Measurements from ENCODE around the gene GPR39. TPM values are rescaled to one million over a fixed set of nuclear protein-coding genes. Genes with fewer than 3 reads are reported as not detected.

The GPR39 gene
- total and polyA plus RNA-seq, 8 donors, result 0.87 to 16.0 (median 5.5) TPM; not detected in 1

DNA sequence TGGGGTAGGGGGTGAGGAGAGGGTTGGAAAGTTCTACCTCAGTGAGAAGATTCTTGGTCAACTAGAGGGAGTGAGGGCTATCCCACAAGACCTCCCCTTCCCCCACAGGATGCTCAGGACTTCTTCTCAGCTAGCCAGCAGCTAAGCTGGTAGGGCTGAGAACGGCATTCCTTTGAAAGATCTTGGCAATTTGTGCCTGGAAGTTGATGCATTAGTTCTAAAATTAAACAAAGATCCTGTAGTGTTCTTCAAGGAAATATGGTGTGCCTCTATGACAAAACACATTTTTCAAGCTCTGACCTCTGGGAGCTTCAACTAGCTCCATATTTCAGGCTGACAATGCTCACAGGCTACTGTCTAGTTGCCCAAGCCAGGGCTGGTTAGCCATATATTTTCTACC is 251.1 kb downstream of the GPR39 start:
- Histone ChIP-seq H3K4me3 (no peak overlapping the region), H3K27ac (no peak overlapping the region), H3K4me1 (peaks cover 26 to 39% (median 36%) of the 10 kb centered on the region in 4 donors), H3K36me3 (no peaks in the 10 kb centered on the region), H3K27me3 (peaks cover 10 to 42% (median 38%) of the 10 kb centered on the region in 3 donors), H3K9me3 (no peaks in the 10 kb centered on the region)
- WGBS, 5 donors, result 44 to 68% (median 47%) methylated on average over 1 of the region's 1 CpG
- peak in 1 of 2 donors; percentile 15 for DNase-seq
- TF ChIP-seq, protein P1, sequence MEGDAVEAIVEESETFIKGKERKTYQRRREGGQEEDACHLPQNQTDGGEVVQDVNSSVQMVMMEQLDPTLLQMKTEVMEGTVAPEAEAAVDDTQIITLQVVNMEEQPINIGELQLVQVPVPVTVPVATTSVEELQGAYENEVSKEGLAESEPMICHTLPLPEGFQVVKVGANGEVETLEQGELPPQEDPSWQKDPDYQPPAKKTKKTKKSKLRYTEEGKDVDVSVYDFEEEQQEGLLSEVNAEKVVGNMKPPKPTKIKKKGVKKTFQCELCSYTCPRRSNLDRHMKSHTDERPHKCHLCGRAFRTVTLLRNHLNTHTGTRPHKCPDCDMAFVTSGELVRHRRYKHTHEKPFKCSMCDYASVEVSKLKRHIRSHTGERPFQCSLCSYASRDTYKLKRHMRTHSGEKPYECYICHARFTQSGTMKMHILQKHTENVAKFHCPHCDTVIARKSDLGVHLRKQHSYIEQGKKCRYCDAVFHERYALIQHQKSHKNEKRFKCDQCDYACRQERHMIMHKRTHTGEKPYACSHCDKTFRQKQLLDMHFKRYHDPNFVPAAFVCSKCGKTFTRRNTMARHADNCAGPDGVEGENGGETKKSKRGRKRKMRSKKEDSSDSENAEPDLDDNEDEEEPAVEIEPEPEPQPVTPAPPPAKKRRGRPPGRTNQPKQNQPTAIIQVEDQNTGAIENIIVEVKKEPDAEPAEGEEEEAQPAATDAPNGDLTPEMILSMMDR (IDR thresholded peaks at IDR 0.05), result no peak
- TF ChIP-seq POLR2A (IDR thresholded peaks at IDR 0.05) (no peak), EP300 (IDR thresholded peaks at IDR 0.05) (no peak), POLR2AphosphoS5 (IDR thresholded peaks at IDR 0.05) (no peak)
- intact Hi-C loops (cut with DNase I; ENCODE audit: low total_unique reads), result no loop called here

DNA sequence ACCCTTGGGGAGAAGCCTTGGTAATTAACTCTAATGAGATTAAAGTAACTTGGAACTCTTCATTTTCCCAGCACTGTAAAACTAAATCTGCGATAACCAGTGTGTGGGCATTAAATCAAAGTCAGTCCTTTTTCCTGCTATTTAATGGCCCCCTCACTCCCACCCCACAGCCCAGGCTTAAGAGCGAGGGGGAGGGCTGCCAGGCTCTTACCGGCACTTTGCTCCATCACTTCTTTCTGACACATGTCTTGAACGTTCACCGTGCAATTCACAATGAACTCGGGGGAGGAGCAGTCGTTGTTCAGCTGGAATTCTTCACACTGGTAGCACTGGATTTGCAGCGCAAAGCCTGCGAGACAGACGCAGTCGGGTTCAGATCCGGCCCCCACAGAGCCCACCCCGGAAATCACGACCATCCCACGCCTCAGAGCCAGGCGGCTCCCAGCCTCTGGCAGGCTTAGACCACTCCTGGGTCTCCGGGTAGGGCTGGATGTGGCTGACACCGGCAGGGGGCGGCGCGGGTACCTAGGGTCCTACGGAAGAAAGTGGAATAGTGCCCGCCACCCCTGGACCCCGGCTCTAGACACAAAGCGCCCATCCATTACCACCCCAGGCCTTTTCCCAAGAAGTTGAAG is 251.7 kb downstream of the GPR39 start:
- H3K9me3 ChIP-seq, result no peaks in the 10 kb centered on the region
- TF ChIP-seq, protein P1 (IDR thresholded peaks at IDR 0.05), result no peak
- TF ChIP-seq POLR2AphosphoS5 (IDR thresholded peaks at IDR 0.05) (no peak), POLR2A (IDR thresholded peaks at IDR 0.05) (no peak), EP300 (IDR thresholded peaks at IDR 0.05) (no peak)
- peak overlapping the region in 3 of 4 donors; percentile 50 to 74 (median 60) for H3K4me3 ChIP-seq
- no peak overlapping the region for H3K27ac ChIP-seq
- intact Hi-C loops (cut with DNase I; ENCODE audit: low total_unique reads), result no loop called here
- H3K27me3 ChIP-seq, result peaks cover 10 to 42% (median 38%) of the 10 kb centered on the region in 3 donors
- H3K4me1 ChIP-seq, result peaks cover 26 to 39% (median 36%) of the 10 kb centered on the region in 4 donors
- 6 to 19% (median 8%) methylated on average over 11 to 25 of the region's 25 CpGs for WGBS, 5 donors
- peak in 1 of 2 donors; percentile 57 for DNase-seq
- H3K36me3 ChIP-seq, result no peaks in the 10 kb centered on the region

GRCh38 chr2:132668987-132669907 is 252.6 kb downstream of the GPR39 start:
- H3K36me3 ChIP-seq, result no peaks in the 10 kb centered on the region
- no peak overlapping the region for H3K27ac ChIP-seq
- H3K4me1 ChIP-seq, result peaks cover 26 to 39% (median 36%) of the 10 kb centered on the region in 4 donors
- peak overlapping the region; percentile 50 to 74 (median 56) for H3K4me3 ChIP-seq
- 2 to 4% (median 3%) methylated on average over 25 to 80 of the region's 80 CpGs for WGBS, 5 donors
- TF ChIP-seq EP300 (IDR thresholded peaks at IDR 0.05), result no peak
- TF ChIP-seq POLR2A (IDR thresholded peaks at IDR 0.05), result no peak
- TF ChIP-seq, protein P1 (IDR thresholded peaks at IDR 0.05), result no peak
- no peak for TF ChIP-seq POLR2AphosphoS5 (IDR thresholded peaks at IDR 0.05)
- intact Hi-C loops (cut with DNase I; ENCODE audit: low total_unique reads), result no loop called here
- peak in 1 of 2 donors; percentile 58 for DNase-seq
- peaks cover 10 to 46% (median 38%) of the 10 kb centered on the region in 3 donors for H3K27me3 ChIP-seq
- no peaks in the 10 kb centered on the region for H3K9me3 ChIP-seq

GRCh38 chr2:132669908-132670495 is 253.4 kb downstream of the GPR39 start, which contains the start of gene LYPD1:
Gene LYPD1, minus strand, starts transcription at chr2:132670205. Its CDS starts 273 bp downstream, at chr2:132669932.
- H3K36me3 ChIP-seq, result no peaks in the 10 kb centered on the region
- intact Hi-C loops (cut with DNase I; ENCODE audit: low total_unique reads), result no loop called here
- H3K9me3 ChIP-seq, result no peaks in the 10 kb centered on the region
- H3K4me3 ChIP-seq, result peak within 1 kb of the TSS; percentile 50 to 74 (median 56)
- 1 to 2% (median 1%) methylated on average over 25 to 59 of the region's 59 CpGs for WGBS, 5 donors
- no peak for TF ChIP-seq EP300 (IDR thresholded peaks at IDR 0.05)
- TF ChIP-seq POLR2AphosphoS5 (IDR thresholded peaks at IDR 0.05), result no peak
- TF ChIP-seq, protein P1 (IDR thresholded peaks at IDR 0.05), result no peak
- TF ChIP-seq POLR2A (IDR thresholded peaks at IDR 0.05), result no peak
- DNase-seq, result peak in 1 of 2 donors; percentile 66
- peaks cover 26 to 39% (median 36%) of the 10 kb centered on the region in 4 donors for H3K4me1 ChIP-seq
- no peak within 1 kb of the TSS for H3K27ac ChIP-seq
- peaks cover 10 to 46% (median 38%) of the 10 kb centered on the region in 3 donors for H3K27me3 ChIP-seq
